Activated CD4-positive, alpha-beta T cell treated with anti-CD3 and anti-CD28 coated beads, Interleukin-2, amount 50 U/mL, for 4 hours (primary cell): ENCODE results near the gene DCLK2.

Experiments
- DNase-seq, 2 experiments: peaks; one replicate each; pipeline ENCODE4 v3.0.0-alpha.2; 2020

The DCLK2 gene

DNA sequence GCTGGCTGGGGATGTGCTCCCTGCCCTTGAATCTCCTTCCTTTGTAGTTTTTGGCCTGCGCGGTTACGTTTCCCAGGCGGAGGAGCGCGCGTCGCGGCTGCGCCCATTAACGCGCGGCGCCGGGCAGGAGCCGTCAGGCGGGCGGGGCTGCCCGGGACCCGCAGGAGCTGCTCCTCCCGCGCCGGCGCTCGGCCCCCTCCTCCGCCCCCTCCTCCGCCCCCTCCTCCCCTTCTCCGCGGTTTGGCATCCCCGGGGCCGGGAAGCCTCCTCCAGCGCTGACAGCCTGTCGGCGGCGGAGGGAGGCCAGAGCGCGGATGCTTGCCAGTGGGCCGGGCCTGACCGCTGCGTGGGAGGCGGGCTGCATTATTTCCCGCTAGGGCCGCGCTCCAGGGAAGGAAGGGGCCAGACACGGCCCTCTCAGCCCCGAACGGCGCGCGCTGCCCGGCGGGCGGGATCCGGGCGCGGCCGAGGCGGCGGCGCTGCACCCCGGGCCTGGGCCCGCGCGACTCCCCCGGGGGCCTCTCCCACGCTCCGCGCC is at the start of gene DCLK2:
Gene DCLK2, plus strand, starts transcription at position 405 of the 538 bp plus-strand sequence. CDS start 583 bp downstream, outside the sequence.
- DNase-seq, result no peak

DNA sequence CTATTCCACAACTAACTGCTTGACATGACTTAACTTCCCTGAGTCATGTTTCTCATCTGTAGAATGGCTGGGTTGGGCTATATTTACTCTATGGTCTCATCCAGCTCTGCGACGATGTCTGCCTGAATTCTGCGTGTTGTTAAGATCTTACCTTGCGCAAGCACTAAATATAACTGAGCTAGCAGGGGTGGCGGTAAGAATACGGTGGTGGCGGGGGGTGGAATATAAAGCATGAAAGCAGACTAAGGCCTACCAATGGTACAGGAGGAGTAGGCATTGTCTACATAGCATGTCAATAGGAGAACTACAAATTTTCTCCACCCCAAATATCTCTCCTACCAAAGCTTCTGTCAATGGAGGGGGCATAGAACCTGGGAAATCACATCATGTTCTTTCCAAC is 45.7 kb upstream of the DCLK2 start:
- DNase-seq, result no peak

DNA sequence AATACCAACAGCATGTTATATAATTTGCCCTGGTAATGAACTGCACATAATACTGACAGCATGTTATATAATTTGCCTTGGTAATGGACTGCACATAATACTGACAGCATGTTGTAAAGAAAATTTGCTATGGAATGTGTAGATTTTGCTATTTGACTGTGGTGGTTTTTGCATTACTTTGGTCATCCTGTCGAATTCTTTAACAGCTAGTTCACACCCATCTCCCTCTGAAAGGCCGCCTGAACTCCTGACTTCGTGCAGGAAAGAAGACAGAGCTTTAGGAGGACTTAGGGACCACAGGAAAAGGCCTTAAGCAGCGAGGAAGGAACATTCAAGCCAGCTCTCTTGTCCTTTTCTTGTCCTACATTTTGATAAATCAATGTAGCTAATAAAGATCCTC is 45.2 kb upstream of the DCLK2 start:
- no peak for DNase-seq

DNA sequence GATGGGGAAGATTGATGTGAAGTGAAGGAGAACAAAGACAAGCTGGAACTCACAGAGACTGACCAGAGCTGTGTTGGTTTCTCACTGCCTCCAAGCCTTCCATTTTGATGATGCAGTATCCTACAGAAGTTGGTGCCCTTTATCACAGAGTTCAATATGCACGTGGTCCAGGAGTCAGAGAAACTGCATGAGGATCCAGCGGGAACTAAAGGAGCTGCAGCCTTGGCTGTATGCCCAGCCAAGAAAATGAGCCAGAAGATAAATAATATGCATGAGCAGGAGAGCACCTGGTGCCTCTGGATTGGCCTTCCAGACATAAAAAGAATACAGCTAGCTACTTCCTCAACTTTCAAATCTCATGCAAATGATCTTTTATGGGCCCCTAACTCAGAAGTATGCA is 44.3 kb upstream of the DCLK2 start:
- no peak for DNase-seq

DNA sequence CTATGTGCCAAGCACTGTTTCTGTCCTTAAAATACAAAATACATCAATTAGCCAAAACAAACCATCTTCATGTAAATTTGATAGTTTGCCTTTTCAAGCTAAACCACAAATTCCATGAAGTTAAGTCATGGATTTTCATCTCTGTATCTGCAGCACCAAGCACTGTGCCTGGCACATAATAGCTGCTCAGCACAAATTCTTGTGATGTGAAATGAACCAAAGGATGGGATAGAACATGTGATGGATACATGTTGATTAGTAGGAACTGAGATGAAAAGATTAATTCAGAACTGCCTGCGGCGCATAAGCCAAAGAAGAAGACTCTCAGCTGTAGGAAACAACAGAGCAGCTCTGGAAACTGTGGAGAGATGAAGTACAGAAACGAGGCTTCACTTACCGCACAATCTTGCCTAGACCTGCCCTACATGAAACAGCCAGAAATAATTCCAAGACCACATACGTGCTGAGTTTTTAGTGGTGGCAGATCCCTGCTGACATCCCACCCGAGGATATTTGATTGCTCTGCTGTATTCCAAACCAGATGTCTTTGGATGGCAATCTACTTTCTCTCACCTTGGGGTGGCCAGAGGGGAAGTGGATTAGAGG is 40.9 kb upstream of the DCLK2 start:
- no peak for DNase-seq

DNA sequence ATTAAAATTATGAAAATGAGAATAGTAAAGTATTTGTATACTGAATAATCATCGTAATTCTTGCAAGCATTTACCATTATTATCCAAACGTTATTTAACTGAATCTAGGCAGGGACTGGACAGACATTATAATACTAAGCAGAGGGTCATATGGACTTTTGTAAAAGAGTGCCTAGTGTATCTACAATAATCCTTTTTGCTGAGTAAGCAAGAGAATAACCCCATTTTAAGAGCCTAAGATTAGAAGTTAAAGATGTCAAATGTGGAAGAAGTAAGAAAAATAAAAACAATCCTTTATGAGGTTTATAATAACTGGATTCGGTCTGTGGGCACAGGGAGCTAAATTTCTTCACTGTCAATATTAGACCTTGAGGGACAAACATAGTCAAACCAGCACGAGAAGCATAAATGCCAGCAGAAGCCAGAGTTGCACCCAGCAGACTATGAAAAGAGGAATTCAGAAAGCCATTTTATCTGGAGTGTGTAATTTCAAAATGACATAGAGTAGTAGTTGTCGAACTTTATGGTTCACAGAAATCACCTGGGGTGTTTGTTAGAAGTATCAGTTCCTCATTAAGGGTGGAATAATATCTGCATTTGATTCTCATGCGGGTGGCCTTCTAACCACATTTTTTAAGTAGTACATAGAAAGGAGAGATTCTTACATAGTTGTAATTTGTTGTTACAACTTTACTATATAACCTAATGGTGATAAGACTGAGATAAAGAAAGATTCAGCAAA is 39.7 kb upstream of the DCLK2 start:
- DNase-seq, result no peak

DNA sequence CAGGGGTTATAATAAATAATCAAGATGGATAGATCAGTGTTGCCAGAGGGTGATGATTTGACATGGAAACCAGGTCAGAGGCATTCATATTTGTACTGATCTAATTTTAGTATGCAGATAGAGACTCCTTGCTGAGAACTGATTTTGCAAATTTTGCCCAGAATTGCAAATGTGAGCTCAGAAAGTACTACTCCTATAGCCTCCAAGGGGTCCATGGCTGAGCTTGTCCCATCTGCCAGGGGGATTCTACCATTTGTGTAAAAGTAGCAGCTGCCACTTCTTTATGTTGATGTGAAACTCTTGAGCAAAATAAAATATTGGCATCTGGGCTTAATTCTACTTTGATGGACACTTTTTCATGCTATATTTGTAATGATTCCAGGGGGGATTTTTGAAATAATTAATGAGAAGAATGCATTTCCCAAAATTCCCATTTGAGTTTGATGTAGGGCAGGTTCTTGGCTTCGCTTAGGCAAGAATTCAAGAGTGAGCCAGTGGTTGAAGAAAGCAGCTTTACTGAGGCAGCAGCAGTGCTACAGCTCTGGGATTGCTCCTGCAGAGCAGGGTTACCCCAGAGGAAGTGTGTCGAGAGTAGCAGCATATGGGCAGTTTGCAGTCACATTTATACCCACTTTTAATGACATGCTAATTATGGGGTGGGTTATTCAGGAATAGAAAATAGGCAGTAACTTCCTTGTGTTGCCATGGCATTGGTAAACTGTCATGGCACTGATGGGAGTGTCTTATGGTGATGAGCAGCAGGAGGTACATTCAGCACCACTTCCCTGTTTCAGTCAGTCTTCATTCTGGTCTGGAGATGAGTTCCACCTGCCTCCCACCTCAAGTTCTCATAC is 38.7 kb upstream of the DCLK2 start:
- no peak for DNase-seq

DNA sequence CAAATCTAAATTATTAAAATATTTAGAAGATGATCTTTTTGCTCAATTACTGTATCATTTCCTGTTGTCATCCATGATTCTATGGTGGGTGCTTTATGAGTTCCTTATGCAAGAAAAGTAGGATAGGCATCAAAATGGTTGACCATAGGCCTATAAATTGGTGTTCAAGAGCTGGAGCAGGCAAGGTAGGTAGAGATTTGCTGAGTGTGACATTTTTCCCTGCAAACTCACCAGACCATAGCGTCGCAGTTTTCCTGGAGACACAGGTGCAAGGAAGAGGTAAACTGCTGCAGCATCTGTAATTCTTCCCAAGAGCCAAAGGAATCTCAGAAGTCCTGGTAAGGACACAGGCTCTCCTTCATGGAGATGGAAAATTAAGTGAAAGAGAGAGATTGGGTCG is 33.7 kb upstream of the DCLK2 start:
- DNase-seq, result no peak

DNA sequence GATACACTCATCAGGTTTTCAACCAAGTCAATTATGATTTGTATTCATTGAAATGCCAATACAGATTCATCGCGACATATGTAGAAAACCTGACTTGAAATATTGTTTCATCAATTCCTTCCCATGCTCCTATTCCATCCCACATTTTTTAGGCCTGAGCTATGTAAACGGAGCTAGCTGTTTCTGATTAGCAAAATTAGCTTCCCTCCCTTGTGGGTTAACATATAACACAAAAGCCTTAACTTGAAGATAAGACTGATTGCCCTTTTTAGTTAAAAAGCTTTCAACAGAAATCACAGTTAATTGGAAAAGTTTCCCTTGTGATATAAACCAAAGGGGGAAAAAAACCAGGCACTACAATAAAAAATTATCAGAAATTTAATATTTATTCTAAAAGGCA is 32.8 kb upstream of the DCLK2 start:
- DNase-seq, result no peak

DNA sequence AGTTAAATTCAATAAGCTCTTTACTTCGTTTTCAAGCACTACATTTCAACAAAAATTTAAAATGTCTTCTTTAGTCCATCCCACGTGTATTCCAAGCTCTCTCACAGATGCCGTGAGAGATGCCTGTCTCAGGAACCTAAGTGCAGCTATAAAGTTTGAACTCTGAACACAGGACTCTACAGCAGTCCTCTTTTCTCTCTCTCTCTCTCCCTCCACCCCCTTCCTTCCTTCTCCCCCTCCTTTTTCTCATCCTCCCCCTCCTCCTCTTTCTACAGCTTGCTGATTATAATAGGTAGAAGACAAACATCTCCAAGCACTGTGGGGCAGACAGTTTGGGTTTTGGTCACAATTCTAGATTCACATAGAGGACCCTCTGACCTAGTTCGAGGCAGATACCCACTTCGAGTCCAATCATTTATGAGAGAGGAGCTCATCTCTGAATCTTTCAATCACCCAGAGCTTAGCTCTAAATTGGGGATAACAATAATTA is 31.5 kb upstream of the DCLK2 start:
- DNase-seq, result no peak

DNA sequence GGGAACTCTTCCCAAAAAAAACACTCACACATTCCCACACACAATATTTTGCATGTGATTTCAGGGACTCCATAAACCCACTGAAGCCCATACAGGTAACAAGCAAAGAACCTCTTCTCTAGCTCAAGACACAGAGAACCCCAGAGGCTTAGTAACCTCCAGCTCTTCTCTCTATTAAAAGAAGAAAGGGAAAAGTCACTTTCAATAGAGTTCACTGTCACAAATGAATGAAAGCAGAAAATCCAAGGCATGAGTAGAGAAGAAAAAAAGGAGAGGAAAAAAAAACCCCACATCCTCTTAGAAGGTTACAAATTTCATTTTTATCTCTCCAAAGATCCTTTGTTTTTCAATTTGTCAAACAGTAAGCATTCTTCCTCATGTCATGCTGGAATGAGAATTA is 30.7 kb upstream of the DCLK2 start:
- DNase-seq, result no peak

DNA sequence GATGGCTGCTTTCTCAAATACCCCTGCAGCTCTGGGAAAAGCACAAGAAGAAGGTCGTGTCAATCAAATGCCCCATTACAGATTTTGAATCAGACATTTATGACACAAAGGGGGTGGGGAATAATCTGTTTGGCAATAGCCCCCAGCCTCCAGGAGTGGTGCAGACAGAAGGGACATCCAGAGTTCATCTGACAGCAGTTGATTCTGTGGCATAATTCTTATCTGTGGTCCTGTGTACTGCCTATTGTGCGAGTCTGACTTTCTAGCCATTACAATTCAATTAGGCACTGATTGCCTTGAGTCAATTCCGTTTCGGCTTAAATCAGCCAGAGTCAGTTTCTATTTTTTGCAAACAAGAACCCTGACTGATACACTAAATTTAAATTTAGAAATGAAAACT is 28.6 kb upstream of the DCLK2 start:
- no peak for DNase-seq

DNA sequence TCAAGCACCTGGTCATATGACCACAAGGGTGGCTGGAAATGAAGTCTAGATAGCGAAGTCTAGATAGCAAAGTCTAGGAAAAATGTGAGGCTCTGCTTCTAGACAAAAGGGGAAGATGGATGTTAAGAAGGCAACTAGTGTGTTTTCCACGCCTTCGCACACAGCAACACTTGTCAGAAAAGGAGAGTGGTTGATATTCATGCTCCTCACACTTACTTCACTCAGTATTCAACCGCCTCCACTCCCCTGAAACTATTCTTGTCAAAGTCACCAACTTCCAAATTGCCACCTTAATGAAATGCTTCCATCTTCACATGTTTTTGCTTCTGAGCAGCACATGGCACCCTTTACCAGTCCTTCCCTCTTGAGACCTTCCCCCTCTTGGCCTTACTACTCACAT is 27.7 kb upstream of the DCLK2 start:
- DNase-seq, result no peak

DNA sequence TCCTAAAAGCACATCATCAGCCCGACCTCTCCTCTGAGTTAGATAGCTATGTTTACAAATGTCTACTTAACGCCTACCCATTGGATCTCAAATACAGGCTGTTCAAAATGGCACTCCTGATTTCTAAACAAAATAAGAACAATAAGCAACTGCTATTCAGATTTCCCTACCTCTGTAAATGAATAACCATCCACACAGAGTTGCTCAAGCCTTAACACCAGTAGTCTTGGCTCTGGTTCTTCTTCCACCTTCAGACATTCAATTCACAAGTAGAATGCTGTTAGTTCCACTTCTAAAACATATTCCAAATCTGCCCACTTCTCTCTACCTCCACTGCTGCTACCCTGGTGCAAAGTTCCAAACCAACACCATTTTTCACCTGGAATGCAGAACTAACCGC is 27.1 kb upstream of the DCLK2 start:
- no peak for DNase-seq

DNA sequence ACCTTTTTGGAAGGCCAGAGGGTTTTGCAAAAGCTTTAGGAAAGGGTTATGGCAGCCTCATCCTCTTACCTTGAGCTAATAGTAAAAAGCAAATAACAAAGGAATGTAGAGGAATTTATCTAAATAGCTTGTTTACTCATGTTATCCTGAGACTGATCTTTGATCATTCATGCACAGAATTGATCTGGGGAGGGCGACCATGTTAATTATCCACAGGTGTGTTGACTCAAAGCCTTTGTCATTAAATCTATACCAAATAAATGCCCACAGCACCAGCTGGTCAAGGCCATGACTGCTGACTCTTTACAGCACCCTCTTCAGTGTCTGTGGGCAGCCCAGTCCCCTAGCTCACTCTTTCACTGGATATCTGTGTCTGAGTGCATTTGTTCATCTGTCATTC is 22.8 kb upstream of the DCLK2 start:
- no peak for DNase-seq

DNA sequence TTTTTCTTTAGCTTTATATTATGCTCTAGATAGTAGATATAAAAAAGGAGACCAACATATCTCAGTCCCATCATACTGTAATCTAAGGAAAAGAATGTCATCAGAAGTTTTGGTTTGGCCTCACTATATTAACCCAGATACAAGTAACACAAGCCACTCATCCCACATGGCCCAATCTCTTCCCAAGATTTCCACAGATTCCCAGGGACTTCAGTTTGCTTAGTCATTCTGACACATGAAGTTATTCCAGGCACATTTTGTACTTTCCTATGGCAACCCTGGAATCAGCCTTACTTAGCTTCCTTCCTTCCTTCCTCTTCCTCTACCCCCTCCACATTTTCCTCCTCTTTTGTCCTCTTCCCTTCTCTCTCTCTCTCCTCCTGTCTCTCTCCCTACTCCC is 21.7 kb upstream of the DCLK2 start:
- no peak for DNase-seq

DNA sequence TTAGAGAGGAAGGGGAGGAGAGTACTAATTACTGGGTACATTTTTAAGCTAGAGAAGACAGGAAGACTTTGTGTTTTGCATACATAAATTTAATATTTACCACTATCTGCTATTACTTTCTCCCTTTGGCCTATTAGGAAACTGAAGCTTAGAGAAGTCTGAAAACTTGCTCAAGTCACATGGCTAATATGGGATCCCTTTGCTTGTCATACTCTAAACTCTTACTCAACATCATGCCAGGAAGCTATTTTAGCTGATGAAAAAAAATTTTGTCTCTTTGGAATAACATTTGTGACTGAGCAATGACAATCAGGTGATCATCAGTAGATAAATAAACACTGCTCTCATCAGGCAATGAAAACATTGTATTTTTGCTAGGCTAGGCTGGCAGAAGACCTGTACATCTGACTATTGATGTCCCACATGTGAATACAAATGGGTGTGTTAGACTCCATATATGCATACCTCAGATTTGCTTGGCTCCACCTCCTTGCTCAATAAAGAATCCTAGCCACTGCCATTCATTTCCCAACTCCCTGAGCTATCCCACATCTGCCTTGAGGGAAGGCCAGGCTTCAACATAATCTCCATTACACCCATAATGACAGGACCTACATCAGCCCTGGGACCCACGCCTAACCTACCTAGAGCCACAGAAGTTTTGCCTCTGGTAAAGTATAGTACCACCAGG is 17.0 kb upstream of the DCLK2 start:
- DNase-seq, result no peak

DNA sequence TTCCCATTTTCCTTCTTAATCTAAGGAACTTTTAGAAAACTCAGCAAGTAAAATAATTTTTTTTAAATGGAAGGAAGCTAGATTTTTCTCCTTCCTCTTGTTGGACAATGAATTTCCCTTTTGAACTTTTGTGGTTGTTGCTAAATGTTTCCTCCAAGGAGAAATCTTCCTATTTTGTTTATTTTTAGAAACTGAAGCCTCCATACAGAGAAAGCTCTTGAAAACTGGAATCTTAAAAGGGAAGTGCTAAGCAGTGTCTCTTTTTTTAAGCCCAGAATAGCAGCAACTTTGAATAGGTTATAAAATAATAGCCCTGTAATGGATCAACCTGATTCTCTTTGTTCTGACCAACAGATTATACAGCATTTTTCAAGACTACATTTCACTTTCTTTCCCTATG is 15.1 kb upstream of the DCLK2 start:
- DNase-seq, result no peak

DNA sequence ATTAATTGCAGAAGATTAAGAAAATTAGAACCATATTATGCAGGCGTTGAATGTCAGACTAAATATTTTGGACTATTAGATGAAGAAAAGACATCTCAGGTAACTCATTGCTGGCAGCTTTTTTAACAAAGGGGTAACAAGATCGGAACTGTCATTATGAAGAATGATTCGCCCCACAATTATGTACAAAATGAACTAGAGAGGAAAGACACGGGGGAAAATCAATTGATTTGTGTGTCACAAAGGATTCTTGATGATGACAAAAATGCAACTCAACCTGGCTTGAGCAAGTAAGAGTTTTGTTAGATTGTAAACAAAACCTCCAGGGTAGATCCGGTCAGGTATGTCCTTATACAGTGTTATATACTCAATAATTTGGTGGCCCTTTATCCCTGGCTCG is 12.5 kb upstream of the DCLK2 start:
- DNase-seq, result no peak

DNA sequence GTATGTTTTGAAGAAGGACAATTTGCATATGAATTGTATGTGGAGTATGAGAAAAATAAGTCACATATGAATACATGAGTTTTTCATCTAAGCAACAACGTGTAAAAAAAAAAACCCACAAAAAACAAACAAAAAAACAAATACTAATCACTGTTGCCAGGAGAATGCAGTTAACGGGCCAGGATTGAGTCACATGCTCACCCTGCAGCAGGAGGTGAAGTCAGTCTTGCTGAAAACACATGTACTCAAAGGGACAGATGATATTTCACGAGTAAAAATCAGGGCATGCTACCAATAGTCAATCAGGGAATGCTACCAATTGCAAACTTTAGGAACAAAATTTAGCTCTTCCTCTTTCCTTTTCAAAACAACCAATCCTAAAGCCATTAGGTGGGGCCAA is 10.4 kb upstream of the DCLK2 start:
- no peak for DNase-seq

DNA sequence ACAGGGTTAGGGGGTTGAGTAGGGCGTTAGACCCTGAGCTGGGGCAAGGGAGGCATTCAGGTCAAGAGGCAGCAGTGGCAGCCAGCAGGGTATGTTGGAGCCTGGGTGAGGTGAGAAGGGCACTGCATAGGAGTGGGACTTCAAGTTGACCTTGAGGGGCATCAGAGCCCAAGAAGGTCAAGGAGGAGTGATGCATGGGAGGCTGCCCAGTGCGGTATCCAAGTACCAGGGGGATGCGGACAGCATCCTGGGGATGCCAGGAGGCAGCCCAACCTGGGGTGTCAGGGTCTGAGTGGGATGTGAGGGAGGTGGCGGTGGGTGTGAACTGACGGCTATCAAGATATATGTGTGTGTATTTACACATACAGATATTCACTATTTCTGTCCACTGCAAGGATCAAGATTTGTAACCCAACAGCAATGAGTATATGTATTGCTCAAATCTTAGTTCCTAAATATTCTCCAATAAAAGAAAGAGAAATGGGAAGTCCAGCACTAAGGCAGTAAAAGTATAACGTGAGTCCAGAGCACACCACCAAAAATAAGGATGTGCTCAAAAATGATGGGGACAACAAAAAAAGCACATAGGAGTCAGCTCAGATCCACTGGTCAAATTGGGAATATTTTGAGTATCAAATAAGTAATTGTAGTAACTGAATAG is 9.8 kb upstream of the DCLK2 start:
- no peak for DNase-seq

DNA sequence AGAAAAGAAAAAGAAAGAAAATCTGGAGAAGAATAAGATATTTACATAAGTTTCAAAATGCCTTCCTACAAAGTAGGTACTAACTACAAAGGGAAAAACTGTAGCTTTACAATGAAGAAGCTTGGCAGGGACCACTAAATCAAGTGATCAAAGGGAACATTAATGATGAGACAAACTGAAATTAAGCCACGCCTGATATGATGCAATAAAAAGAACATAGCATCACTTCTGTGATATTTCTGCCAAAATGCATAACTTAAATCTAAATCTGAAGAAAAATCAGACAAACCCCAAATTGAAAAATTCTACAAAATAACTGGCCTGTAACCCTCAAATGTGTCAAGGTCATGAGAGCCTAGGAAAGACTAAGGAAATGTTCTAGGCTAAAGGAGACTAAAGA is 8.9 kb upstream of the DCLK2 start:
- no peak for DNase-seq
